ENCODE measurements around the gene AGBL3.

GRCh38 chr7:134988161-134988560, 1.9 kb downstream of the AGBL3 start:
- TF ChIP-seq ZNF232 (CRISPR knock-in tag; IDR thresholded peaks at IDR 0.05) (no peak), FOXP1 (CRISPR knock-in tag; IDR thresholded peaks at IDR 0.05; ENCODE audit: borderline replicate concordance) (no peak), CTCF (IDR thresholded peaks at IDR 0.05) (no peak), USF2 (CRISPR knock-in tag; IDR thresholded peaks at IDR 0.05) (no peak), SMAD4 (CRISPR knock-in tag; IDR thresholded peaks at IDR 0.05) (no peak), TCF7 (CRISPR knock-in tag; IDR thresholded peaks at IDR 0.05; ENCODE audit: low read depth) (no peak), NR1H2 (CRISPR knock-in tag; IDR thresholded peaks at IDR 0.05) (no peak), MXD4 (CRISPR knock-in tag; IDR thresholded peaks at IDR 0.05; ENCODE audit: borderline replicate concordance) (no peak), GRHL2 (CRISPR knock-in tag; IDR thresholded peaks at IDR 0.05; ENCODE audit: insufficient replicate concordance, severe bottlenecking) (no peak), TEAD4 (CRISPR knock-in tag; IDR thresholded peaks at IDR 0.05) (no peak), KAT7 (CRISPR knock-in tag; IDR thresholded peaks at IDR 0.05; ENCODE audit: borderline replicate concordance) (no peak), NFE2L1 (CRISPR knock-in tag; IDR thresholded peaks at IDR 0.05) (no peak)

Measured in WTC11 (cell line).